ENCODE results near the gene KRTAP10-4.
"Not testable (repeated sequence)": the region's sequence is repeated elsewhere in the genome, so short reads cannot be mapped to it uniquely, and the experiment has no call there.

The KRTAP10-4 gene

DNA sequence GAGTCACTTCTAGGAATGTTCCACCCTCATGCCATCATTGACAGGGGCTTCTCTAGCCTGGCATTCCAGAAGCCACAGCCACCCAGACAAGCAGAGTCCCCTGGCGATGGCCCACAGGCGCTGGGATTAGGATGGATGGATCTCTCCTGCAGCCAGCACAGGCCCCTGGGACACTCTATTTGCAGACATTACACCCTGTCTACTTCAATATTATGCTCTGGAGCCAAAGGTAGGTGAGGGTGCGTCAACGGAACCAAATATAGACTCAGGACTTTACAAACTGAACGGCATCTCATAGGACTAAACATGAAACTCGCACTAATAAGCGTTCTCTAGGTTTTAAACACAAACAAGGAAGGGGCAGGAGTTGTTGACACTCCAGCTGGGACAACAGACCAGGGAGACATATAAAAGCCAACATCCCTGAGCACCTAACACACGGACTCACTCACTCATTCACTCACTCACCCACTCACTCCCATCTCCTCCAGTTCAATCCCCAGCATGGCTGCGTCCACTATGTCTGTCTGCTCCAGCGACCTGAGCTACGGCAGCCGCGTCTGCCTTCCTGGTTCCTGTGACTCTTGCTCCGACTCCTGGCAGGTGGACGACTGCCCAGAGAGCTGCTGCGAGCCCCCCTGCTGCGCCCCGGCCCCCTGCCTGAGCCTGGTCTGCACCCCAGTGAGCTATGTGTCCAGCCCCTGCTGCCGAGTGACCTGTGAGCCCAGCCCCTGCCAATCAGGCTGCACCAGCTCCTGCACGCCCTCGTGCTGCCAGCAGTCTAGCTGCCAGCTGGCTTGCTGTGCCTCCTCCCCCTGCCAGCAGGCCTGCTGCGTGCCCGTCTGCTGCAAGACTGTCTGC lies 26.8 kb downstream of the KRTAP10-4 start, which contains the start of gene KRTAP10-7:
KRTAP10-7 (plus strand) TSS at position 480 of the 861 bp plus-strand sequence; CDS start at position 505, 25 bp downstream.
- DNase-seq (ENCODE audit: low spot score), result not testable (repeated sequence)

DNA sequence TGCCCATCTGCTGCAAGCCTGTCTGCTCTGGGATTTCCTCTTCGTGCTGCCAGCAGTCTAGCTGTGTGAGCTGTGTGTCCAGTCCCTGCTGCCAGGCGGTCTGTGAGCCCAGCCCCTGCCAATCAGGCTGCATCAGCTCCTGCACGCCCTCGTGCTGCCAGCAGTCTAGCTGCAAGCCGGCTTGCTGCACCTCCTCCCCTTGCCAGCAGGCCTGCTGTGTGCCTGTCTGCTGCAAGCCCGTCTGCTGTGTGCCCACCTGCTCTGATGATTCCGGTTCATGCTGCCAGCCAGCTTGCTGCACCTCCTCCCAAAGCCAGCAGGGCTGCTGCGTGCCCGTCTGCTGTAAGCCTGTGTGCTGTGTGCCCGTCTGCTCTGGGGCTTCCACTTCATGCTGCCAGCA lies 27.6 kb downstream of the KRTAP10-4 start:
- DNase-seq (ENCODE audit: low spot score), result peak; percentile 1

DNA sequence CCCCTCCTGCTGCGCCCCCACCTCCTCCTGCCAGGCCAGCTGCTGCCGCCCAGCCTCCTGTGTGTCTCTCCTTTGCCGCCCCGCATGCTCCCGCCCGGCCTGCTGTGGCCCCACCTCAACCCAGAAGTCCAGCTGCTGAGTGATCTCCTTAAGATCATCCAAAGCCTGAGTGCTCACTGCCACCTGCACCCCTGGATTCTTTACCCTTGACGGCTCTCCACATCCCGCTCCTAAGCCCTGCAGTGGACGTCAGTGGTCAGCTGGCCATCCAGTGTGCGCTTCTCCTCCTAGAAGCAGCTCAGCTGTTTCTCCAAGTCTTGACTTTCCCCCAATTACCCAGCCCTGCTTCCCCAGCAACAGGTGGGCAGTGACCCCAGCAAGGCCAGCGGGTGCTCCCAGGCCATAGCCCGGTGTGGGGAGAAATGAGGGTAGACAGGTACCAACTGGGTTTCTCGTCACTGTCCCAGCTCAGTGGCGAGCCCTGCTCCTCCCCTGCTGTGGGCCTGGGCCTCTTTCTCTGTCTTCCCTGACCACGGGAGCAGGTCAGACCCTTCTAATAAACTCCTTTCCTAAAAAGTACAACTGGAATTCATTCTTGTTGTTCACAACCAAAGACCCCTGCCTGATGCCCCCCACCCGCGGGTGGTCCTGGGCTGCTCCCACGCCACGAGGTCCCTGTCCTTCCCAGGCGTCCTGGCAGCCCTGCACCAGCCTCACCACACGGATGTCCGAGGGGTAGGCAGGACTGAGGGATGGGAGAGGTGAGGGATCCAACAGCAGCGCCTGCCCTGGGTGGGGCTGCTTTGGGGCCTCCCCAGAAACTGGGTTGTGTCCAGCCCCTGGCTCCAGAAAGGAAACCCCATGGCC lies 28.3 kb downstream of the KRTAP10-4 start:
- no peak for DNase-seq (ENCODE audit: low spot score)

DNA sequence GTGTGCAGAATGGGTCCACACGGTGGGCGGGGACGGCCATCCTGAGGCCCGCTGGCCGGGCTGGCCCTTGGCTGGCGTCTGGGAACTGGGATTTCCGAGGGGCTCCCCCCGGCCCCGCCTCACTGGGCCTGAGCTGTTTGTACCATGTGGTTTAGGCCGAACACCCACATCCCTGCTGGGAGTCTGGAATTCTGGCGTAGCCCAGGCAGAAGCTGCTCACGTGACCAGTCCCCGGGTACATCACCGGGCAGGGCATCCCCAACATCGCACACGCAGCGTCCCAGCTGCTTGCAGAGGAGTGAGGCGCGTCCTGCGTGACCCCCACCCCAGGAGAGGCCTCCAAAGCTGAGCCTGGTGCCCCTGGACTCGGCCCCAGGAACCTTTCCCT lies 28.9 kb downstream of the KRTAP10-4 start:
- DNase-seq (ENCODE audit: low spot score), result no peak

DNA sequence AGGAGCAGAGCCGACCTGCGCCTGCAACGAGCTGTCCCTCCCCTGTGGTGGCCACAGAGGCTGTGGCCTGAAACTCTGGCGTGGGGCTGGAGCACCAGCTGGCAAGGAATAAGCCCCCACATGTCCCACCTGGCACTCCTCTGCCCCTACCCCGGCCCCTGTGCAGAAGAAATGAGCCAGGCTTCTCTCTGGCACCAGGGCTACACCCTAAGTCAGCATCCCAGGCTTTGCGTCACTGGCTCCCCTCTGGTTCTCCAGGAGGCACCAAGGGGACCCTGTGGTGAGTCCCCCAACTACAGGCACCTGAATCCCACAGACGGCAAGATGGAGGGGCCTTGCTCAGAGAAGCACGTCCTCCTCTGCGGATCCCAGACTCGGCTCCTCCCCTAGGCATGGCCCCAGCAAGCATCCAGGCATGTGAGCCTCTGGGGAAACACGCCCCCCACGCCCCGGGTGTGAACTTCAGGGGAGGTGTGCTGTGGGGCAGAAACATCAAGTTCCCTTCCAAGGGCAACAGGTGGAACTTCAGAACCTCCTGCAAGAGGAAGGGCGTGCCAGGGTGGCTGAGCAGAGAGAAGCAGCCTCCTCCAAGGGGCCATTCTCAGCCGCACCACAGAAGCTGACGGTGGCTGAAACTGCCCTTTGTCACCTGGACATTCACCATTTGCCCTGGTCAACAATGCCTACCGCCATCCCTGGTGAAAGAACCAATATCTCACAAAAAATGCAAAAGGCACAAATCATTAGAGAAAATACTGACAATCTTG lies 29.8 kb downstream of the KRTAP10-4 start:
- no peak for DNase-seq (ENCODE audit: low spot score)

DNA sequence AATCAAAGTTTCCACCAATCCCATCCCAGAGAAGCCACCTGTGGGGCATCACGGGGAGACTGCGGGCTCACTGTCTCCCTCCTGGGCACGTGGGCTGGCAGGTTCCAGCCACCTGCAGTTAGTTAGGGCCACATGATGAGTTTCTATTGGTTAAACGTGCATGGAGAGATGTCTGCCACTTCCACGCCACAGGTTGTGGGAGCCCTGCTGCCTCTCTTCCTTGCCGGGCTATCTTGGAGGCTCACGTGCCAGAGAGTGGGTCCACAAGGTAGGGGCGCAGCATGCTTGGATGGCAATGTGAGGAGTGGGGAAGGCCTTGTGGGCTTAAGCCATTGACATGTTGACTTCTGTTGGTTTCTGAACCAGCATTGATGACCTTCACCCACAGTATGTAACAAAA lies 30.4 kb downstream of the KRTAP10-4 start:
- no peak for DNase-seq (ENCODE audit: low spot score)

DNA sequence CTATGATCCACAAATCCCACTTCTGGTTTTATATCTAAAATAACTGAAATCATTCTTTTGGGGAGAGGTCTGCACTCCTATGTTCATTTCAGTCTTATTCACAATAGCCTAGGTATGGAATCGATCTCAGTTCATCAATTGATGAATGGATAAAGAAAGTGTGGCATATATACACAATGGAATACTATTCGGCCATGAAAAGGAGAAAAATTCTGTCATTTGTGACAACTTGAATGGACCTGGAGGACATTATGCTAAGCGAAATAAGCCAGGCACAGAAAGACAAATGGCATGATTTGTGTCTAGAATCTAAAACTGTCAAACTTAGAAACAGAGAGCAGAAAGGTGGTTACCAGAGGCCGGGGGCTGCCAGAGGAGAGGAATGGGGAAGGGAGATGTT lies 33.0 kb downstream of the KRTAP10-4 start:
- no peak for DNase-seq (ENCODE audit: low spot score)

DNA sequence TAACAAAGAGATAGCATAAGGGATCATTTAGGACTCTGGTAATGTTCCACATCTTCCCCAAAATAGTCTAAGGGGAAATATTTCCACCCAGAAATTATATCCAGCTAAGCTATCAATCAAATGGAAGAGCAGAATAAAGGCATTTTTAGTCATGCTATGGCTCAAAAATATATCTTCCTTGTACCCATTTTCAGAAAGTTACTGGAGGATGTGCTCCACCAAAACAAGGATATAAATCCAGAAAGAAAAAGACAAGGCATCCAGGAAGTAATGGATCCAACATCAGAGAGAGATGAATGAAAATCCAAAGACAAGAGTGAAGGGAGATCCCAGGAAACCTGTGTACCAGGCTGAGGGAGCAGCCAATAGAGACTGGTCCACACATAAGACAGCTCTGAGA lies 35.7 kb downstream of the KRTAP10-4 start:
- DNase-seq (ENCODE audit: low spot score), result no peak

DNA sequence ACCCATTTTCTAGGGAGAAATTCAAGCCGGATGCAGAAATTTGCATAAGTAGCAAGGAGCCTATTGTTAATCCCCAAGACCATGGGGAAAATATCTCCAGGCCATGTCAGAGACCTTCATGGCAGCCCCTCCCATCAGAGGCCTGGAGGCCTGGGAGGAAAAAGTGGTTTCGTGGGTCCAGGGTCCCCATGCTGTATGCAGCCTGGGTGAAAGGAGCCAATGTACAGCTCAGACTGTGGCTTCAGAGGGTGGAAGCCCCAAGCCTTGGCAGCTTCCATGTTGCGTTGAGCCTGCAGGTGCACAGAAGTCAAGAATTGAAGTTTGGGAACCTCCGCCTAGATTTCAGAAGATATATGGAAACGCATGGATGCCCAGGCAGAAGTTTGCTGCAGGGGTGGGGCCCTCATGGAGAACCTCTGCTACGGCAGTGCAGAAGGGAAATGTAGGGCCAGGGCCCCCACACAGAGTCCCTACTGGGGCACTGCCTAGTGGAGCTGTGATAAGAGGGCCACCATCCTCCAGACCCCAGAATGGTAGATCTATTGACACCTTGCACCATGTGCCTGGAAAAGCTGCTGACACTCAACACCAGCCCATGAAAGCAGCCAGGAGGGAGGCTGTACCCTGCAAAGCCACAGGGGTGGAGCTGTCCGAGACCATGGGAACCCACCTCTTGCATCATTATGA lies 36.8 kb downstream of the KRTAP10-4 start:
- not testable (repeated sequence) for DNase-seq (ENCODE audit: low spot score)

DNA sequence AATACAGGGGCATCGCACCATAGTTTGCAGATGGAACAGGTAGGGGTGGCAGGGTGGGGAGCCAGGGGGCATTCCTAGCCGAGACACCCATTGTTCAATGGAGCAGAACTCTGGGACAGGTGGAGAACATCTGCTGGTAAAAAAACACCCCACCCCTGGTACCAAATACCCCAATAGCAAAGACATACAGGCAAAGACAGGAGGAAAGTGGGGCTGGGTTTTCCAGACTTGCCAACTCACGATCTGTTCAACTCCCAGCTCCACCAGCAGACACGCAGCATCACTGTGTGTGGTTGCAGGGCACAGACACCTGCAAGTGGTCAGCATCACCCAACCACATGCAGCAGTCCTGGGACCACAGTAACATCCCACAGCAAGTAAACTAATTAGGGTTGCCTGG lies 38.0 kb downstream of the KRTAP10-4 start:
- no peak for DNase-seq (ENCODE audit: low spot score)

DNA sequence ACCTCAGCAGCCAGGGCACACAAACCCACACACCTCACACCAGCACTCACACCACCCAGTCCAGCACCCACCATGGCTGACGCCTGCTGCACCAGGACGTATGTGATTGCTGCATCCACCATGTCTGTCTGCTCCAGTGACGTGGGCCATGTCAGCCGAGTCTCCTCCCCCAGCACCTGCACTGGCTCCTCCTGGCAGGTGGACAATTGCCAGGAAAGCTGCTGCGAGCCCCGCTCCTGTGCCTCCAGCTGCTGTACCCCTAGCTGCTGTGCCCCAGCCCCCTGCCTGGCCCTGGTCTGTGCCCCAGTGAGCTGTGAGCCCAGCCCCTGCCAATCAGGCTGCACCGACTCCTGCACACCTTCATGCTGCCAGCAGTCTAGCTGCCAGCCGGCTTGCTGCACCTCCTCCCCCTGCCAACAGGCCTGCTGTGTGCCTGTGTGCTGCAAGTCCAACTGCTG lies 38.5 kb downstream of the KRTAP10-4 start, which contains the start of gene KRTAP10-8:
KRTAP10-8 (plus strand) TSS at position 51 of the 458 bp plus-strand sequence; CDS start at position 73, 22 bp downstream.
- DNase-seq (ENCODE audit: low spot score), result no peak

DNA sequence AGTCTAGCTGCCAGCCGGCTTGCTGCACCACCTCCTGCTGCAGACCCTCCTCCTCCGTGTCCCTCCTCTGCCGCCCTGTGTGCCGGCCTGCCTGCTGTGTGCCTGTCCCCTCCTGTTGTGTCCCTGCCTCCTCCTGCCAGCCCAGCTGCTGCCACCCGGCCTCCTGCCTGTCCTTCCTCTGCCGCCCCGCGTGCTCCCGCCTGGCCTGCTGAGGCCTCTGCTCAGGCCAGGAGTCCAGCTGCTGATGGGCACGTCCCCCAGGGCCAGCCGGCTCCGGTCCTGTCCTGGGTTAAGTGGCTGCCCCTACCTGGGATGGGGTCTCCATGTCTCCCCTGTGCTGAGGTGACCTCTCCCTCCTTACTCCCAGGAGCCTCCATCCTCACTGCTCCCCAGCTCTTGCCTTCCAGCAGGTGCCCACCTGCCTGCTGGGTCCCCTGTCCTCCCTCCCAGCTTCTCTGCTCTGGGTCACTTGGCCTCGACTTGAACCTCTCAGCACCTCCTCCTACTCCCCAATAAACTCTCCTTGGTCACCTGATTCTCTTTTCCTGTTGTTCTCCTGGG lies 39.2 kb downstream of the KRTAP10-4 start:
- no peak for DNase-seq (ENCODE audit: low spot score)

DNA sequence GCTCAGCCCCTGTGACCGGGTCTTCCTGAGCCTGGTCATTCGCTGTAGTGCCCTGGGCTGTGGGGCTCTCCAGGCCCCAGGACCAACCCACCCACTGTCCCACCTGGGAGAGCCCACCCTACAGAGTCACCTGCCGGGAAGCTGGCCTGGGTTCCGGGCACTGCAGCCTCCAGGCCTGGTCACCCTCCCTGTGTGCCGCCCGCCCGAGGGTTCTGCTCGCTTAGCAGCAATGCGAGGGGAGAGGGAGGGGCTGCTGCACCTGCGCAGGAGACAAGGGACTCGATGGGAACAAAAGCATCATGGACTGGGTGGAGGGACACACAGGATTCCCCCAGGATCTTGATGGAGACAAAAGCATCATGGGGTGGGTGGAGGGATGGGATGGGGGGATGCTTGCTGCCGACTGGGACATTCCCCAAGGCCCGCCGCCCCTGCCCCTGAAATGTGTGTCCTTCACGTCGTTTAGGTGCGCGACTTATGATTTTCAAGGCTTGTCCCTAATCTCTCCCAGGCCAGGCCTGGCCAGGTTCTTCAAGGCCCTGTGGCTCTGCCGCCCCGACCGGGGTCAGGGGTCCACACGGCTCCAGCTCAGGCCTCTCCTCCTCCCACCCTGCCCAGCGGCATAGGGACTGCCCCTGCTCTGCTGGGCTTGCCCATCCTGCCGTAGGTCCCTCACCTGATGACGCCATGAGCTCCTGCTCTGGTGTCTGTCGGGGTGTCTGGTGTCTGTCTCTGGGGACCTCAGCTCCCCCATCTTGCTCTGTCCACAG lies 40.0 kb downstream of the KRTAP10-4 start:
- DNase-seq (ENCODE audit: low spot score), result no peak

DNA sequence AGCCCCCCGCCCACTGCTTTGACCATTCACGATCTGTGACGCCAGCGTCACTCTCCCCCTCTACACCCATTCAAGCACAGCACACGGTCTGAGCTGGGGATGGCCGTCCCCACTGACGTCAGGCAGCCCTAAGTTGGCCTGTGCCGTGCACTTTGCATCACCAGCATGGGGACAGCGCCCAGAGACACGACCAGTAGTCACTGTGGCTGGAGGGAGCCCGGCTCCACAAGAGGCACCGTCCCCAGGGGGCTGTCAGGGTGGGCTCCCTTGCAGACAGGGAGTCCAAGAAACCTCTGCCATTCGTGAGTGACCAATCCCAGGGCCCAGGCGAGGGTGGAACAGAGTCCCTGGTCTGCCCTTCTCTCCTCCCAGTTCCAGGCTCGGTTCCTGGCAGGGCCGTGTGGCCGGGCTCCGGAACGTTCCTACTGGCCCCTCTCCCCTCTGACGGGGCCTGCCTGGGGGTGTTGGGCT lies 40.7 kb downstream of the KRTAP10-4 start:
- no peak for DNase-seq (ENCODE audit: low spot score)

DNA sequence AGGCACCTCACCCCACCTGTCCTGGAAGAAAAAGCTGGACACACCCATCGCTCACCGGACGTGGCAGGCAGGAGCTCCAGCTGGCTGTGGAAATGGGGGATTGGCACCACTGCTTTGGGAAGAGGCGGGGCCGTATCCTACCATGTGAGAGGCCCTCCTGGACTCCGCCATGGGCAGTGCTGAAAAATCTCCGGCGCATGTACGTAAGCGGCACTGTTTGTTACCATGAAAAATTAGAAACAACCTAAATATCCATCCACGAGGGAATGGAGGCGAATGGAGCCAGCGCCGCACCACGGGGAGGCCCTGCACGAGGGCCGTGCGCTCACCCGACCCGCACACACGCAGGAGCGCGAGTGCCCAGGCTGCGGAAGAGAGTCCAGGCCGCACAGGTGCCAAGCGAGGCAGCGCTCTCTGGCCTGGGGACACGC lies 41.4 kb downstream of the KRTAP10-4 start:
- DNase-seq (ENCODE audit: low spot score), result no peak

DNA sequence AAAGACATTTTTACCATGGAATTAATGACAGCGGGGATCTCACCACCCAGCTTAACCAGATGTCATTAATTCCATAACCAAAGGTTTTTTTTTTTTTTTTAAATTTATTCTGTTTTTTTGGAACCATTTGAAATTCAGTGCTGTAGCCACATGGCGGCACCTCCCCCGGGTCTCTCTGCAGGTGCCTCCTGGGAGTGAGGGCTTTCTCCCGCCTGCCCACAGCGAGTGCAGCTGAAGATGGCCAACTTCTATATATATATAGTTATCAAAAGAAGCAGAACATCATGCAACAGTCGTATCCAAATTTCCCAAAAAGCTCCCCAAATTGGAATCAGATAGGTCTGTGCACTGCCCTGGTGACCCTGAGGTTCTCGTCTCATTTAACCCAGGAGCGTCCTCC lies 41.9 kb downstream of the KRTAP10-4 start:
- no peak for DNase-seq (ENCODE audit: low spot score)

DNA sequence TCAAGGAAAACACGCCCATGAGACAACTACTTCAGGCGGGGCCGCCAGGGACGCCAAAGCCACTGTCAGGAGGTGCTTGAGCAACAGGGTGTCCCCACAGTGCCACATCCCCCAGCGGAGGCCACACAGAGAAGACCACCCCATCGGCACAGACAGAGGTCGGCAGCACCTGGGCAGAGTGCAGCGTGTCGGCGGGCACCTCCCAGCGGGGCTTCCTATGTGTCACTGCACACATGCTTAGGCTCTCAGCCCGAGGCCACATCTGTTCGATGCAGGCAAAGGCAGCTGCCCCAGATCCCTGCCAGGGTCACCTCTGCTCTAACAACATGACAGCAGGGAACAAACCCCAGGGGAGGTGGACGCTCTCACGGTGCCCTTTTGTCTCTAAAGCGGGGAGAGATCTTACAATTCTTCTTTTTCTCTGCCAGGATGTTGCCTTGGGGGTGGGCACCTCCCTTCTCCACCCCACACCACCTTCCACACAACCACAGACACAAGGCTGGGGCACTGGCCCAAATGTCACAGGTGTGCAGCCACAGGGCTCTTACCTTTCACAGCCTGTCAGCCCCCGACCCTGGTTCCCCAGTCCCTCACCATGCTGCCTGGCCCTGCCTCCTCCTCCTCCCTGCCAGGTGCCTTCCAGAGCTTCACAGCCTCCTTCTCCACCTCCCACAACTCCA lies 42.5 kb downstream of the KRTAP10-4 start:
- DNase-seq (ENCODE audit: low spot score), result no peak

DNA sequence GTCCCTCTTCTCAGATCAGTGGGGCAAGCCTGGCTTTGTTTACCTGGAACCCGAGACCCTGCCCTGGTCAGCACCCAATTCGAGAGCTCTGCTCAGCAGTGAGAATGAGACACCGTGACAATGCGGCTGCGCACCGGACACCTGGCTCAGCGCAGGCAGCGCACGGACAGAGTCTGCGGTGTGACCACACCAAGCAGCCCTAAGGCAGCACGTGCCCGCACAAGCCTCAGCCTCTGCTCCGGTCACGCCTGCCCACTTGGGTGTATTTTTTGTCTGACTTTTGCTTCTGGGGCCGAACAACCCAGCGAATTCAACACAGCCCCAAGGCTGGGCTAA lies 43.0 kb downstream of the KRTAP10-4 start:
- no peak for DNase-seq (ENCODE audit: low spot score)

DNA sequence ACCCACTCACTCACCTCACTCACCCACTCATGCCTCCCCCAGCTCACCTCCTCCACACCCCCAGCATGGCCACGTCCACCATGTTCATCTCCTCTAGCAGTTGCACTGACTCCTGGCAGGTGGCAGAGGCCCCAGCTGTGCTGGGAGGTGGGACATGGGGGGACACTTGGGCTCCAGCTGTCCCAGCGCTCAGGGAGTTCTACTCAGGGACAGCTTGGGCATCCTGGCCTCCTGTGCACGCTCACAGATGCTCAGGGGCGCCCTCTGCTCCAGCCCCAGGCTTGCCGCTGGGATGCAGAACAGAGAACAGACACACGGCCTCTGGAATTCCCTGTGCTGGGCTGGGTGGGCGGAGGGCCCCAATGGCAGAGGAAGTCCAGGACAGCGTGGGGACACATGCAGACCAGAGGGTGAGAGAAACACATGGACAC lies 43.6 kb downstream of the KRTAP10-4 start:
- no peak for DNase-seq (ENCODE audit: low spot score)

DNA sequence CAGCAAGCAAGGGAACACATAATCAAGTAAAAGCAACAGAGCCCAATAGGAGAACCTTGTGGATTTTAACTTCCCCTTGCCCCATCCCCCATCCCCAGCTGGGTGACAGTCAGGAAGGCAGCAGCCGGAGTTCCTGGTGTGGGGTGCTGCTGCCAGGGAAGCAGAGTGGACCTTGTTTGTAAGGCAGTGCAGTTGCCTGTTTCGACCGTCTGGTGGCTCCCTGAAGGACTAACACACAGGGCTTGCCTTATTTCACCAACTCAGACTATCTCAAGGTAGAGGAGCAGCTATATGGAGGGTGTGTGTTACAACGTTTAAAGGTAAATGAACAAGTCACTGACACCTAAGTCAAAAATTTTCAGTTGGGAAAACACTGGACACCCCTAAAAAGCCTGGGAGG lies 45.0 kb downstream of the KRTAP10-4 start:
- DNase-seq (ENCODE audit: low spot score), result no peak
